Mammary epithelial cell (primary cell): ENCODE measurements around the gene TXNIP.

Source experiments
- CTCF ChIP-seq, 2 donors: IDR thresholded peaks in 1 of 2; conservative IDR thresholded peaks in 1 of 2; 2 replicates each; pipeline ENCODE4 v1.5.1; 2011 to 2012; ENCODE audit warnings: inconsistent platforms in 2 of 2, low read length in 2 of 2, mild to moderate bottlenecking in 2 of 2, control low read depth in 1 of 2, low read depth in 1 of 2; ENCODE audit not compliant: insufficient read depth in 1 of 2; ENCODE audit errors: extremely low read depth in 1 of 2
- EZH2 ChIP-seq: IDR thresholded peaks from 2 replicates; pipeline ENCODE4 v1.6.1; 2012; ENCODE audit warnings: low read length, inconsistent platforms, borderline replicate concordance

GRCh38 chr1:145997718-145998023 is 1.3 kb upstream of the TXNIP start:
- no peak for TF ChIP-seq CTCF (conservative IDR thresholded peaks at IDR 0.05 in 1 of 2, IDR thresholded peaks at IDR 0.05 in 1 of 2; ENCODE audit: extremely low read depth in 1 of 2, insufficient read depth in 1 of 2, low read depth in 1 of 2, low read length in 2 of 2)
- TF ChIP-seq EZH2: no peak
